EL (cell line): ENCODE results near the gene RAPGEF6.
"Not testable (repeated sequence)": the region's sequence is repeated elsewhere in the genome, so short reads cannot be mapped to it uniquely, and the experiment has no call there.

Experiments
- DNase-seq: peaks from one replicate; pipeline ENCODE4 v3.0.0-alpha.2; 2016

The RAPGEF6 gene

DNA sequence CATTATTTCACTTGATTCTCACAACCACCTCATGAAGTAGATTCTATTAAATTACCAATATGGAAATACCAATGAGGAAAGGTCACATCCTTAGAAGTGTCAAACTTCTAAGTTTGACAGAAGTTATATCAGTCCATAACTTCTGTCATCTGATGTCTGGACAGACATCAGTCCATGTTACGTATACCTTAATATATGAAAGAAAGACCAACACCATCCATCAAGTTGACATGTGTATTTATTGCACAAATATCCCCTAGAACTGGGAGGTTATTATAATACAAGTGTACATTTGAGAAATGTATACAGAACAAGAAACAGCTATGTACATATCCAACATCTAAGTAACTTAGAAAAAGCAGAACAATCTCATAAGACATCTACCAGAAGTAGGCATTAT lies 6.5 kb upstream of the RAPGEF6 start:
- no peak for DNase-seq

DNA sequence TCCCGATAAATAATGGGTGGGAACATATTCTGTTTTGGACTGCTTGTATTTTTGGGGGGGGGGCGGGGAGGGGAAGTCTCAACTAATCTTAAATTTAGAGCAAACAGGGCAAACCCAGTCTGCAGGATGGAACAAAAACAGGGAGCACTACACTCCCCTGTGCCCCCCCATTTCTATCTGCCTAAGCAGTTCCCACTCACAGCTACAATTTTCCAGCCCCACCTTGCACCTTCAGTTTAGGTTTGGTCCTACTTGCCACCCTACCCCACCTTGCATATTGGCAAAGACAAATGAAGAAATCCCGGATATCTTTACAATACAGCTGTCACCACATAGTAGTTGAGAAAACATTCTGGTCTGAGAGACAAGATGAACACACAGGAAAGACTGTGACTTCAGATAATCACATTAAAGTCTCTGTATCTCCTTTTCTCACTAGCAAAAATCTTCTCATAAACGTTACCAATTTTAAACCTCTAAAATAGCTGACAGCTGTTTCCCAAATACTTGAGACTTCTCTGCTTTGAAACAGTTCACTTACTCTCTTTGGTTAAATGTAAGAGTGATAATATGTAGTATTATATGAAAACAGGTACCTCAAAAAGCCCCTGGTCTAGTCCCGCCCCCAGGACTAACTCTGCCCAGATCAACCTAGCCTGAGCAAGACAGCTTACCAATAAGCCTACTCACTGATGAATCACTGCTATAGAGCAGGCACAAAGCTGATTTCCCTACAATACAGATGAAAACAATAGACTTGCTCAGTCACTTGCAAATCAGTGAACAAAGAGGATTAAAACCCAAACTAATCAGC lies 5.2 kb upstream of the RAPGEF6 start:
- DNase-seq, result no peak

DNA sequence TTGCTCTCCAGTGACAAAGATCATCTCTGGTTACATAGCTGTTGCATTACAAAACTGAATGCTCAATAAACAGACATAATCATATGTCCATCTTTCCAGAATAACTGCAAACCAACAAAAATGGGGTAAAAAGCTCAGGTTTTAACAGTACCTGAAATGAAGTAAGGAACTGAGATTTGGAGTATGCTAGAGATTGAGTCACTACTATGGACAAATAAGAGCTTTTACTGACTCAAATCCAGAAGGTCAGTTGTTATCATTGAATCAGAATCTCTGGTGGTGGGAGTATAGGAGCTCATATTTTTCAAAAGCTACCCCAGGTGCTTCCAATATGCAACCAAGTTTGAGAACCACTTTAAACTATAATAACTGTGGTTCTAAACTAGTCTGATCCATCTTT lies 4.1 kb upstream of the RAPGEF6 start:
- DNase-seq, result no peak

DNA sequence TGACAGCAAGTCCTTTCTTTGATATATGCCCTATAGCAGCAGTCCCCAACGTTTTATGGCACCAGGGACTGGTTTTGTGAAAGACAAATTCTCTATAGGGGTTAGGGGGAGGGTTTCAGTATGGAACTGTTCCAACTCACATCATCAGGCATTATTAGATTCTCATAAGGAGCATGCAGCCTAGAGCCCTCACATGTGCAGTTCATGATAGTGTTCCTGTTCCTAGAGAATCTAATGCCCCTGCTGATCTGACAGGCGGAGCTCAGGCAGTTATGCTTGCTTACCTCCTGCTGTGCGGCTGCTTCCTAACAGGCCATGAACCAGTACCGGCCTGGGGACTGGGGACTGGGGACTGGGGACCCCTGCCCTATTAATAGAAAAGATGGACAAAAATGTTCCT lies 2.7 kb upstream of the RAPGEF6 start:
- DNase-seq, result no peak

DNA sequence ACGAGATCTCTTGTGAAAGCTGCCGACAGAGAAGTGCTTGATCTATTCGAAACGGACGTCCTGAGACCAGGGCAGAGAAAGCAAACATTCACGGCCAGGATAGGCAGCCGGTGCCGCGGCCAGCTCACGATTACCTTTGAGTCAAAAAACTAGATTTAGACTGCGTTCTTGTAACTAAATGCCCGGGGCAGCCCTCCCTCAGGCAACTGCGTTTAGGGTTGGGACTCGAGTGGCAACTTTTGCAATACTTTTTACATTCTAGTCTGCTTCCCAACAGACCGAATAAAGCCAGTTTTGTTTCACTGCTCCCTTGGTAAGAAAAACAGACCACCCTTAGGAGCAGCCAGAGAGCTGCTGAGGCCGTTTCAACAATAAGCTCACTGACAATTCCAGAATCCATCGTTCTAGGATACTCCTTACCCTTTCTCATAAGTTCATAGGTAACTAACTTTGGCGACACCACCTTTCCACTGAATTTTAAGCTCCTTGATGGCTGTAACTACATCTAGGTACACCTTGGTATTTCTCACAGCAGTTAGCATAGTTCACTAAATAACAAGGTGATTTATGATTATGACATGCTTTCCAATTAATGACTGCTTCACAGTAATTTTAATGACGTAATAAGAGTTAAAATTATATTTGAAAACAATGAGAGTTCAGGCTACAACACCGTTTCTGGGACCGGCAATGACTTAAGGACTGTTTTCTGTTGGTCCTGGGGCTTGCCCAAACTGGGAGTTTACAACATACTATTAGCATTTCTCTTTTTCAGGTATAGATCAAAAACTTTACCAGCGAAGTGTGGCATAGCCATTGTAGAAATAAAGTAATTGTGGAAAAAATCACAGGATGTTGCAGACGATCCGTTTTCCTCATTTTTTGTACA lies 899 bp upstream of the RAPGEF6 start:
- no peak for DNase-seq

DNA sequence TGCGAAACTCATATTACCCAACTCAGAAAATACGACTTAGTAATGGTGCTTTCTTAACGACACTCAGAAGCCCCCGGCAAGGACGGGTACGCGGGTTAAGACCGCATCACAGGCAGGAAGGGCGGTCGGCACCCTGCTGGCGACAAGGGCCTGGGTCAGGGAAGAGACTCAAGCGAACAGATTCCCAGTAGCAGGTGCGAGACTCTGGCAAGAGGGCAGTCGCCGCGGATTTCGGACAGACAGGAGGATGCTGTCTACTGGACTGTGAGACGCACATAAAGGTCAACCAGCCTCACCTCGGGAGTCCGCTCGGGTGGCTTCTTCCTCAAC lies 398 bp downstream of the RAPGEF6 start:
- DNase-seq, result peak; percentile 69

DNA sequence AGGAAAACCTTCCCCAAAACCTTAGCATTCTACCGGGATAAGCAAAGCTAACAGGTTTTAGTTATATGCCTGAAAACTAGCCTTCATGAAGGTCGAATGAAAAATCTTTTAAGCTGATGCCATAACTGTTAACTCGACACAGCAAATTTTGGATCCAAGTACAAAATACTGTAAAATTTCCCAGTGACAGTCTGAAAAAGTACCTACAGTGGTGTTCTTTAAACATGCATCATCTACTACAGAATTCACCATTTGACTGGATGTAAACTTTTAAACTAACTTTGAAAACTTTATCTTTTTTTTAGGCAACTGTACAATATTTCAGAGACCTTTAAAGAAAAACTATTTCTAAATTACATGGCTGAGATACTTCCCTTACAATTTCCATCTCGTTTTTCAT lies 791 bp downstream of the RAPGEF6 start:
- DNase-seq, result no peak

DNA sequence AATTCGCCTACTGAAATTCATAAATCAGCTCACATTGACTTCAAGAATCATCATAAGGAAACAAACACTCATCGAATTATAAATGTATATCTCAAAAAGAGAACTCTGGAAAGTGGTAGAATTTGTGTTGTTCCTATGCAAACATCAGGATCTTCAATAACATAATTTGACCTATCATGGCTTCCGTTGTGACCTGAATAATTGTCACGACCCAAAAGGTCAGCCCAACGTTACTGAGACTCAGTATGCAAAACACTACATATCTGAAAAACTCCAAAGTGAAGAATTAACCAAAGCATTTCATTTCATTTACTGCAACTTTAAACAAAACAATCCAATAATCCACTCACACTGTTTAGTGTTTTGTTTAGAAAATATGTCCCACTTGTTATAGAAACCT lies 1.2 kb downstream of the RAPGEF6 start:
- no peak for DNase-seq

DNA sequence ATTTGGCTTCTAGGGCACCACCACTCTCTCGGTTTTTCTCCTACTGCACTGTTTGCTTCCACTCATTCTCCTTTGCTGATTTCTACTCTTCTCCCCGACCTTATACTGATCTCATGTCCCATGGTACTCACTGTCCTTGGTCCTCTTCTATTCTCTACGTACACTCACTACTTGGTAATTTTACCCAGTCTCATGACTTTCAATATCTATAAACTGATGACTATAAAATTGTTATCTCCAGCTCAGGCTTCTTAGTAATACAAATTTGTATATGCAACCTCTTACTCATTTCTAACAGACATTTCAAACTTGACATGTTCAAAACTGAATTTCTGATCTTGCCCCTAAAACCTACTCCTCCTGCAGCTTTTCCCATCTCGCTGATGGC lies 4.1 kb downstream of the RAPGEF6 start:
- no peak for DNase-seq

DNA sequence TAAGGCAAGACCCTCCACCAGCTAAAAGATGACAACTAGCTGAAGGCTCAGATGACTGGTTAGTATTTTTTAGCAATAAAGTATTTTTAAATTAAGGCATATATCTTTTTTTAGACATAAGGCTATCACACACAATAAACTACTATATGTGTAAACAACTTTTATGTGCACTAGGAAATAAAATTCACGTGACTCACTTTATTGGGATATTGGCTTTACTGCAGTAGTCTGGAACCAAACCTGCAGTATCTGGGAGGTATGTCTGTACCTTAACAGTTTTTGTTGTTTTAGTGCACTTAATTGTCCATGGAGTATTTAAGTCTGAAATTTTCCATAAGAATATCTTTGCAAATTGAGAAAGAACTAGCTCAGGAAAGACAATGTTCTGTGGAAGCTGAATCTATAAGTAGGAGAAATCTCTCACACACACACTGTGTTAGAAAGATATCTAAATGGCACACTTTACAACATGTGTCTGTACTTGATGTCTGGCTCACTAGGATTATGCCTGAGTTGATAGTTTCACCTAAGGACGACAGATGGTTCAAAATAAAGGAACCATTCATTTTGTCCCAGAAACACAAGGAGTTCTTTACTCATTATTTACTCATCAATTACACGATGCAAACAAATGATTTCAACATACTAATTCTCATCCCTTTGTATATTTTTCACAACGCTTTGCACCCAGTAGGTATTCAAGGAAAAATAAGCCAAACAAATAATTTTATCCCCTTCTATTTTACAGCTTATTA lies 4.6 kb downstream of the RAPGEF6 start:
- DNase-seq, result no peak

DNA sequence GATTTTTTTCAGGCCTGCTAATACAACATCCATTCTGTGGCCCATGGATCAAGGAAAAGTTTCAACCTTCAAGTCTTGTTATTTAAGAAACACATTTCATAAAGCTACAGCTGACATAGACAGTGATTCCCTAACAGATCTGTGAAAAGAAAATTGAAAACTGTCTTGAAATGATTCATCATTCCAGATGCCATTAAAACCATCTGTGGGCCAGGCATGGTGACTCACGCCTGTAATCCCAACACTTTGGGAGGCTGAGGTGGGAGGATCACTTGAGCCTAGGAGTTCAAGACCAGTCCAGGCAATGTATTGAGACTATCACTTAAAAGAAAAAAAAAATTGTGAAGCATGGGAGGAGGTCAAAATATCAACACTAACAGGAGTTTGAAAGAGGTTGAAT lies 6.0 kb downstream of the RAPGEF6 start:
- peak; percentile 80 for DNase-seq

DNA sequence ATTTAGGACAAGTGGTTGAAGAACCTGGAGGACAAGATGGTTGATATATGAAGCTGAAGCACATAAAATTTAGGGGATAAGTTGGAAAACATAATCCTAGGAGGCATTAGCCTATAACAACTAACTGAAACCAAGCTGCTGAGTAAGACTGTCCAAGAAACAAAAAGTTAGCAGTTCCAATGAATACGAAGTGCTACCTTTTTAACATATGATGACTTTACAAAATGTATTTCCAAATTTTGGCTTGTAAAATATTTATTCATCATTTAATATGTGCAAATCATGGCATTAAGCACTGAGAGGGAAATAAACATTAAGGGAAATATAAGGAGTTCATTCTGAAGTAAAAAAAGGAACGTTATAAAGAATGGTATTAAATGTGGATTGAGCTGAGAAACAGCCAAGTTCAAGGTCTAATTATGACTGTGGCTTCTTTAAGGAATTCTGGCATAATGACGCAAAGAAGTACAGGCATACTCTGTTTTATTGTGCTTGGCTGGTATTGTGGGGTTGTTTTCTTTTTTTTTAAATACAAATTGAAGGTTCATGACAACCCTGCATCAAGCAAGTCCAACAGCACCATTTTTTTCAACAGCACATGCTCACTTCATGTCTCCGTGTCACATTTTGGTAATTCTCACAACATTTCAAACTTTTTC lies 7.7 kb downstream of the RAPGEF6 start:
- no peak for DNase-seq

DNA sequence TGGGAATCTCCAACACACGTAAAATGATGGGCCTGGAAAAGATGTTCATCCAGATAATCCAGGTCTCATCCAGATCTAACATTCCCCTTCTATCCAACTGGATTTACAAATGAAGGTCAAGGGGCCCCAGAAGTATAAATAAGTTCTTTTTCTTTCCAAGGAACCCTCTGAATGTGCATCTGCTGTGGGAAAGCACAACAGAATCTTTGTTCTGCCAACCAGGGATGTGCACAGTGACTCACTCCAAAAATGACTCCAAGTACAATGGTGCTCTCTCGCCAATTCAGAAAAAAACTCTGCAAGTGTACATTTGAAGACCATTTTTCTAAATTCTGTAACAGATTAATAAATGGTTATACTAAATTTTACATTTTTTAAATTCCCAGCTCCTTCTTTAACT lies 12.4 kb downstream of the RAPGEF6 start:
- DNase-seq, result no peak

DNA sequence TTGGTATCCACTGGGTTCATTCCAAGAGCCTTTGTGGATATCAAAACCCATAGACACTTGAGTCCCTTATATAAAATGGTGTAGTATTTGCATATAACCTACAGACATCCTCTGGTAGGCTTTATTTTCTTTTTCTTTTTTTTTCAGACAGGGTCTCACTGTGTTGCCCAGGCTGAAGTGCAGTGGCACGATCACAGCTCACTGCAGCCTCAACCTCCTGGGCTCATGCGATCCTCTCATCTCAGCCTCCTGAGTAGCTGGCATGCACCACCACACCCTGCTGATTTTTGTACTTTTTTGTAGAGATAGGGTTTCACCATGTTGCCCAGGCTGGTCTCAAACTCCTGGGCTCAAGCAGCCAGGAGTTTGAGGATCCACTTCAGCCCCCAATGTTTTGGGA lies 13.9 kb downstream of the RAPGEF6 start:
- DNase-seq, result not testable (repeated sequence)

DNA sequence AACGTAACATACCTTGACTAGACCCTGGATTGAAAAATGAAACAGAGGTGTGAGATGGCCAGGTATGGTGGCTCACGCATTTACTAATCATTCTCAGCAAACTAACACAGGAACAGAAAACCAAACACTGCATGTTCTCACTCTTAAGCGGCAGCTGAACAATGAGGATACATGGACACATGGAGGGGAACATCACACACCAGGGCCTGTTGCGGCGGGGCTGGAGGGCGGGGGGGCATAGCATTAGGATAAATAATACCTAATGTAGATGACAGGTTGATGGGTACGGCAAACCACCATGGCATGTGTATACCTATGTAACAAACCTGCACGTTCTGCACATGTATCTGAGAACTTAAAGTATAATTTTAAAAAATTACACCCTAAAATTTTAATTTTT lies 15.9 kb downstream of the RAPGEF6 start:
- no peak for DNase-seq

DNA sequence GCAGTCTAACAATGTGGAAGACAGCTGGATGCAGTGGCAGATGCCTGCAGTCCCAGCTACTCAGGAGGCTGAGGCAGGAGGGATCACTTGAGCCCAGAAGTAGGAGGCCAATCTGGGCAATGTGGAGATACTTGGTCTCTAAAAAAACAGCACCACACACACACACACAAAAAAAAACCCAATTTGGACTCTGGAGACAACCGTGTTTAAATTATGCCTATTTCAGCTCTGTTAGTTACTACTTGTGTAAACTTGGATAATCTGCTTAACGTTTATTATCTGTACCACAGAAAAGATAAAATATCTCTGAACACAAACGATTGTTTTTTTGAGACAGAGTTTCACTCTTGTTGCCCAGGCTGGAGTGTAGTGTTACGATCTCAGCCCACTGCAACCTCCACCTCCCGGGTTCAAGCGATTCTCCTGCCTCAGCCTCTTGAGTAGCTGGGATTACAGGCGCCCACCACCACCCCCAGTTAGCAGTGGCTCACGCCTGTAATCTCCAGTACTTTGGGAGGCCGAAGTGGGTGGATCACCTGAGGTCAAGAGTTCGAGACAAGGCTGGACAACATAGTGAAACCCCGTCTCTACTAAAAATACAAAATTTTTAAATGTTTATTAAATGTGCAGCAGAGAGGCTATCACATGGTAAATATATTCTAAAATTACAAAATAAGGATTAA lies 17.7 kb downstream of the RAPGEF6 start:
- DNase-seq, result no peak

DNA sequence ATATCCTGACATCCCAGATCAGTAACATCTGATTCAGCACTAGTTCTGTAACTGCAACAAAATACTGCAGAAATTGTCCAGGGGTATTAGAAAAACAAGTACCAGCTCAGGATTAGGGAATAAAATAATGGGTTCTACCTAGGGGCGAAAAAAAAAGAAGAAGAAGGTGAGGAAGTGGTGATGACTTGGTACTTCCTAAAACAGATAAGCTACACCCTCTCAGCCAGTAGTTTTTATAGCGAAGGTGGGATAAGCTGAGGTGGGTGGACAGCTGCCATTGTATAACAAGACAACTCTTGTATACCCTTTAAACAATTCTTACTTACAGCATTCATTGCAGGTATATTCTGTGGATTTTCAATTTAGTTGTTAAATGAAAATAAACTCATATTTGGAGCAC lies 19.1 kb downstream of the RAPGEF6 start:
- no peak for DNase-seq

DNA sequence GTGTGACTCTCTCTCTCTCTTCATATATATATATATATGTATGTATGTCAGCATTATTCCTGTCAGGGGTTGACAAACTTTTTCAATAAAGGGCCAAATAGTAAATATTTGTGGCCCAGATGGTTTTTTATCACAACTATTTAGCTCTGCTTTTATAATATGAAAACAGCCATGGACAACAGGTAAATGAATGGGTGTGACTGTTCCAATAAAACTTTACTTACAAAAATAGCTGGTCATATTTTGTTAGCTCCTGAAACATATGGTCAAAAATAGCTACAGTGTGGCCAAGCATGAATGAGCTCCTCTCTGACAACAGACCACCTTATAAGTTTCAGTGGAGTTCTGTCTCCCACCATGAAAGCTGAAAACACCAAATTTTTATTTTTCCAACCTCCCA lies 21.6 kb downstream of the RAPGEF6 start:
- DNase-seq, result no peak

DNA sequence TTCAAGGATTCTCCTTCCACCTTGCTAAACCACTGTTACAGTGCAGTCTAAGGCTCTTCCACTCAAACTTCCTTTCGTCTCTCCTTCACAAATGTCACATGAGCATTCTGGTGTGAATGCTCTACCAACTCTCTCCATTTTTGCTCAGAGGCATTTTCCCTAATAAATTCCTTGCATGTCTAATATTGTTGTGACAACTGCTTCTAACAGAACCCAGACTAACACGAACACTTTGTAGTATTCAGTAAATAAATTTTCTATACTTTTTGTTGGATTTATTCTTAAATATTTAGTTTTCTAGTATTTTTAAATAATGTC lies 24.0 kb downstream of the RAPGEF6 start:
- no peak for DNase-seq

DNA sequence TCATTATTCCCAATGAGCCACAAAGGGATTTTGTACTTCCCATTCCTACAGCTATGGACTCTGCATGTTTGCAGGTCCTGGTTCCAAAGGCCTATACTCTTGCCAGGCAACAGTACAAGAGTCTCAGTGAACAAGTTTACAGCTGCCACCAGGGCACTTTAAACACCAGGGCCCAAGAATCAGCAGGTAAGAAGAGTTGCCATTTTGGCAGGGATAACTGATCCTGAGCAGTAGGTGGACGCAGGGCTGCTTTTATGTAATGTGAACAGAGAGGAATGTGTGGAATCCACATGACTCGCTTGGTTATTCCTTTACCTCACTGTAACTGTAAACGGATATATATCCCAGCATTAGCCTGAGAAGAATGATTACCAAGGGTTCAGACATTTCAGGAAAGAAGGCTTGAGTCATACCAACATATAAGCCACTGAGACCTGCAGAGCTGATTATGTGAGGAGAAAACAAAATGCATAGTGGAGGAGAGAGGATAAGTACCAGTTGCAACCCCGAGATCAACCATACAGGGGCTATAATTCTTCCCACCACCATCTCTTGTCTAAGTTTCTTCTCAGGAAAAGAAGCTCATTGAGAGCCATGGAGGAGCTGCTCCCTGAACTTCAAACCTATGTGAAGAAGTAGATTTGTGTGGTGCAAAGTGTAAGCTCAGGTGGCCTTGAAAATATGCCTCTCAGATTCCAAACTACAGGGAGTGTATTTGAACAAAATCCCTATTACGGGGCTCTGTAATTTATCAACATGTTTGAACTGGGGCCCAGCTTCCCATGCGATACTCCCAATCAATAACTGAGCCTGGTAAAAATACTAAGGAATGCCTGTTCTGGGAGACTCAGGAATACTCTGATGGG lies 24.6 kb downstream of the RAPGEF6 start:
- DNase-seq, result peak; percentile 91

DNA sequence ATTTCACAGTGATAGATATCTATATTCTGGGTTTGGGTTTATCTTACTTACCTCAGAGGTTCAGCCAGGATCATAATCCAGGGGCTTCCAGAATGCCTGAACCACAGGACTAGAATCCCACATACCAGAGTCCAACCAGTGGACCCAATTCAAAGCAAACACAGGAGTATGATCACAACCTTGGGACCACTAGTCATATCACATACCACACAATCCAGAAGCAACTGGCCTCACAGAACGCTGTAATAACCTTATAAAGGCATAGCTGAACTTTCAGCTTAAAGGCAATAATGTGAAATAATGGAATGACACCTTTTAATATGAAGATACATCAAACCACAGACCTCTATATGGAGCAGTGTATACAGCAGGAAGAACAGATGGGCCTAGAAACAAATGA lies 25.3 kb downstream of the RAPGEF6 start:
- DNase-seq, result peak; percentile 41

DNA sequence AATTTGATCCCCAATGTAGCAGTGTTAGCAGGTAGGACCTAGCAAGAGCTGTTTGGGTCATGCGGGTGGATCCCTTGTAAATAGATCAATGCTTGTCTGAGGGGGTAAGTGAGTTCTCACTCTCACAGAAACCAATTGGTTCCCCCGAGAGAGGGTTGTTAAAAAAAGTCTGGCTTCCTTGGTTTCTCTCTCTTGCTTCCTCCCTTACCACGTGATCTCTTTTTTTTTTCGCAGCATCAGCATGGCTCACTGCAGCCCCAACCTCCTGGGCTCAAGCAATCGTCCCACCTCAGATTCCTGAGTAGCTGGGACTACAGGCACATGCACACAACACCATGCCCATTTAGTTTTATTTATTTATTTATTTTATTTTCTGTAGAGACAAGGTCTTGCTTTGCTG lies 26.4 kb downstream of the RAPGEF6 start:
- DNase-seq, result no peak
